Measurements from ENCODE around the gene HTR2B. TPM values are rescaled to one million over a fixed set of nuclear protein-coding genes. Genes with fewer than 3 reads are reported as not detected.
"Not testable (repeated sequence)": the region's sequence is repeated elsewhere in the genome, so short reads cannot be mapped to it uniquely, and the experiment has no call there.

HTR2B gene
- not detected for total RNA-seq

- DNase-seq (ENCODE audit: low read depth in 2 of 3, low spot score in 2 of 3): peak in 1 of 3 donors; percentile 21
Observed at GRCh38 chr2:231124838-231125568, at the start of gene HTR2B. Gene HTR2B (minus strand): TSS chr2:231125042. CDS start chr2:231123764, 1,278 bp downstream.

- DNase-seq (ENCODE audit: low read depth in 2 of 3, low spot score in 2 of 3): peak in 1 of 3 donors; percentile 16
Observed at GRCh38 chr2:231174211-231174651, 49.4 kb upstream of the HTR2B start.

- no peak for DNase-seq (ENCODE audit: low read depth in 2 of 3, low spot score in 2 of 3)
Observed at GRCh38 chr2:231172025-231172424, 47.2 kb upstream of the HTR2B start.

GRCh38 chr2:231170055-231170454 is 45.2 kb upstream of the HTR2B start:
- no peak for DNase-seq (ENCODE audit: low read depth in 2 of 3, low spot score in 2 of 3)

GRCh38 chr2:231169488-231169887 is 44.6 kb upstream of the HTR2B start:
- DNase-seq (ENCODE audit: low read depth in 2 of 3, low spot score in 2 of 3): no peak

GRCh38 chr2:231168460-231169139 is 43.8 kb upstream of the HTR2B start:
- DNase-seq (ENCODE audit: low read depth in 2 of 3, low spot score in 2 of 3): no peak

- DNase-seq (ENCODE audit: low read depth in 2 of 3, low spot score in 2 of 3): no peak
Observed at GRCh38 chr2:231167745-231168459, 43.1 kb upstream of the HTR2B start.

GRCh38 chr2:231163414-231164095 is 38.7 kb upstream of the HTR2B start:
- DNase-seq (ENCODE audit: low read depth in 2 of 3, low spot score in 2 of 3): no peak

- no peak for DNase-seq (ENCODE audit: low read depth in 2 of 3, low spot score in 2 of 3)
Observed at GRCh38 chr2:231163011-231163410, 38.2 kb upstream of the HTR2B start.

GRCh38 chr2:231161877-231162329 is 37.1 kb upstream of the HTR2B start:
- no peak for DNase-seq (ENCODE audit: low read depth in 2 of 3, low spot score in 2 of 3)

- no peak for DNase-seq (ENCODE audit: low read depth in 2 of 3, low spot score in 2 of 3)
Observed at GRCh38 chr2:231161252-231161839, 36.5 kb upstream of the HTR2B start.

- no peak for DNase-seq (ENCODE audit: low read depth in 2 of 3, low spot score in 2 of 3)
Observed at GRCh38 chr2:231160701-231161100, 35.9 kb upstream of the HTR2B start.

- DNase-seq (ENCODE audit: low read depth in 2 of 3, low spot score in 2 of 3): no peak
Observed at GRCh38 chr2:231159306-231159705, 34.5 kb upstream of the HTR2B start.

- DNase-seq (ENCODE audit: low read depth in 2 of 3, low spot score in 2 of 3): no peak
Observed at GRCh38 chr2:231152800-231153557, 28.1 kb upstream of the HTR2B start.

GRCh38 chr2:231146665-231147064 is 21.8 kb upstream of the HTR2B start:
- no peak for DNase-seq (ENCODE audit: low read depth in 2 of 3, low spot score in 2 of 3)

GRCh38 chr2:231144896-231145295 is 20.1 kb upstream of the HTR2B start:
- DNase-seq (ENCODE audit: low read depth in 2 of 3, low spot score in 2 of 3): no peak

GRCh38 chr2:231140808-231141207 is 16.0 kb upstream of the HTR2B start:
- DNase-seq (ENCODE audit: low read depth in 2 of 3, low spot score in 2 of 3): not testable (repeated sequence)

GRCh38 chr2:231139796-231140195 is 15.0 kb upstream of the HTR2B start:
- DNase-seq (ENCODE audit: low read depth in 2 of 3, low spot score in 2 of 3): no peak

GRCh38 chr2:231138699-231139098 is 13.9 kb upstream of the HTR2B start:
- no peak for DNase-seq (ENCODE audit: low read depth in 2 of 3, low spot score in 2 of 3)

All from hematopoietic multipotent progenitor cell (in vitro differentiated cells).